GM12801 (cell line): ENCODE measurements around the gene DKKL1.

Experiments used
- TF ChIP-seq, protein P1 (sequence below): IDR thresholded peaks from one replicate; pipeline ENCODE4 v1.5.1; 2011; ENCODE audit warnings: control low read depth; ENCODE audit not compliant: insufficient read length; ENCODE audit errors: extremely low read depth

DKKL1 gene

DNA sequence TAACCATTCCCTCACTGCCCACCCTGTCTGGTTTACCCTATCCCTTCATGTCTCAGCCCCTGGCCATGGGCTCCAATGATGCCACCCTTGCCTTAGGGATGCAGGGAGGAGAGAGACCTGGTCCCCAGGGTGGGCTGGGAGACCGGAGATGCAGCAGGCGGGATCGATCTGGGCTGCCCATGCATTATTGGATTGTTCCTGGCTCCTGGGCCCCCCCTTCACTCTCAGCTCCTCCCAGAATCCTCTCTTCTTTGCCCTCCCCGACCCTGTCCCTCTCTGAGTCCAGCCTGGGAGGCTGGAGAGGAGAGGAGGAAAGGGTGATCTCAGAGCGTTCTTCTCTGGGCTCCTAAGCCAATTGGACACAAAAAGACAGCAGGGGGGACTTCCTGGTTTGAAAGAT, 30.2 kb downstream of the DKKL1 start:
- TF ChIP-seq, protein P1, sequence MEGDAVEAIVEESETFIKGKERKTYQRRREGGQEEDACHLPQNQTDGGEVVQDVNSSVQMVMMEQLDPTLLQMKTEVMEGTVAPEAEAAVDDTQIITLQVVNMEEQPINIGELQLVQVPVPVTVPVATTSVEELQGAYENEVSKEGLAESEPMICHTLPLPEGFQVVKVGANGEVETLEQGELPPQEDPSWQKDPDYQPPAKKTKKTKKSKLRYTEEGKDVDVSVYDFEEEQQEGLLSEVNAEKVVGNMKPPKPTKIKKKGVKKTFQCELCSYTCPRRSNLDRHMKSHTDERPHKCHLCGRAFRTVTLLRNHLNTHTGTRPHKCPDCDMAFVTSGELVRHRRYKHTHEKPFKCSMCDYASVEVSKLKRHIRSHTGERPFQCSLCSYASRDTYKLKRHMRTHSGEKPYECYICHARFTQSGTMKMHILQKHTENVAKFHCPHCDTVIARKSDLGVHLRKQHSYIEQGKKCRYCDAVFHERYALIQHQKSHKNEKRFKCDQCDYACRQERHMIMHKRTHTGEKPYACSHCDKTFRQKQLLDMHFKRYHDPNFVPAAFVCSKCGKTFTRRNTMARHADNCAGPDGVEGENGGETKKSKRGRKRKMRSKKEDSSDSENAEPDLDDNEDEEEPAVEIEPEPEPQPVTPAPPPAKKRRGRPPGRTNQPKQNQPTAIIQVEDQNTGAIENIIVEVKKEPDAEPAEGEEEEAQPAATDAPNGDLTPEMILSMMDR: no peak

DNA sequence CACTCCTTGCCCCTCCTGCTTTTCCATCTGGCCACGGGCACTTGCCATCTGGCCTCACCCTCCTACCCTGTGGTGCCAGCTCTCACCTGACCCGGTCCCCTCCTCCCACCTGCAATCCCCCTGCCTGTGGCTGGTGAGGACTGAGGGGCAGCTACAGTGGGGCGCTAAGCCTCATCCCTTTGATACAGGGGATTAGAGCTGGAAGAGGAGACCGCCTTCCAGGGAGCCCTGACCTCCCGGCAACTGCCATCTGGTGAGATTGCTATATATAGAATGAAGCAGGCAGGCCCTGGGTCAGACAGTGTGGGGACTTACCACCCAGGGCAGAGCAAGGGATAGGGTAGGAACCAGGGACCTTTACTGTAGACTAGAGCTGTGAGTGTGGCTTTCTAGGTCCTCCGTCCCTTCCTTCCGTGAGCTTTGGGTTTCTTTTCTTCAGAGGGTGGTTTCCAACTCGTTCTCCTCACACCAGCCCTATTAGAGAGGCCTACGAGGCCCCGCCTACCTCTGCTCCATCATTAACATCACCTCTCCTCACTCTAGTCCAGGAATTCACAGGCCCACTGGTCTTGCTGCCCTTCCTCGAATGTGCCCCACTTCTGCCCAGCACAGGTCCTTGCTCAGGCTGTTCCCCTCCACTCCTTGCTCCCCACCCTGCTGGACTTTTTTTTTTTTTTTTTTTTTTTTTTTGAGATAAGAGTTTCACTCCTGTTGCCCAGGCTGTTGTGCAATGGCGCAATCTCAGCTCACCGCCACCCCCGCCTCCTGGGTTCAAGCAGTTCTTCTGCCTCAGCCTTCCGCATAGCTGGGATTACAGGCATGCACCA, 32.1 kb downstream of the DKKL1 start:
- TF ChIP-seq, protein P1: no peak

DNA sequence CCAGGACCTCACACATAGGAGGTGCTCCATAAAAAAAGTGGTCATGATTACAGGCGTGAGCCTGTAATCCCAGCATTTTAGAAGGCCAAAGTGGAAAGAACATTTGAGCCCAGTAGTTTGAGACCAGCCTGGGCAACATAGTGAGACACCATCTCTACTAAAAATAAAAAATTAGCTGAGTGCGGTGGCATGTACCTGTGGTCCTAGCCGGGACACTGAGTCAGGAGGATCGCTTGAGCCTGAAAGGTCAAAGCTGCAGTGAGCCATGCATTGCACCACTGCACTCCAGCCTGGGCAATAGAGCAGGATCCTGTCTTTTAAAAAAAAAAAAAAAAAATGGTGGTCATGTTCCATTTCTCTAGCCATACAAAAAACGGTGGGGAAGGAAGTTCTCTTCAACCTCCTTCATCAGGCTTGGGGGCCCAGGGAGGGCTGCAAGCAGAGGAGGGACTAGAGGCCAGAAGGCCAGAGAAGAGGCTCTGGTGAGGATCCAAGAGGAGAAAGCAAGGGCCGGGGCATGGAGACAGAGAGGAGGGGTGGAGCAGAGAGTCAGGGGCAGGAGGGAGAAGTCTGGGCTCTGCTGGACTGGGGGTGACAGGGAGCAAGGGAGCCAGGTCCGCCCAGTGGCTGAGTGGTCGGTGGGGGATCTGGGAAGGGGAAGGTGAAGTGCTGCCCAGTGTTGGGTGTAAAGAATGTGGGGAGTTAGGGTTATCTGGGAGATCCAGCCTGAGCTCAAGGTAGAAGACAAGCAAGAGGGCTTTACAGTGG, 33.2 kb downstream of the DKKL1 start:
- TF ChIP-seq, protein P1: no peak

DNA sequence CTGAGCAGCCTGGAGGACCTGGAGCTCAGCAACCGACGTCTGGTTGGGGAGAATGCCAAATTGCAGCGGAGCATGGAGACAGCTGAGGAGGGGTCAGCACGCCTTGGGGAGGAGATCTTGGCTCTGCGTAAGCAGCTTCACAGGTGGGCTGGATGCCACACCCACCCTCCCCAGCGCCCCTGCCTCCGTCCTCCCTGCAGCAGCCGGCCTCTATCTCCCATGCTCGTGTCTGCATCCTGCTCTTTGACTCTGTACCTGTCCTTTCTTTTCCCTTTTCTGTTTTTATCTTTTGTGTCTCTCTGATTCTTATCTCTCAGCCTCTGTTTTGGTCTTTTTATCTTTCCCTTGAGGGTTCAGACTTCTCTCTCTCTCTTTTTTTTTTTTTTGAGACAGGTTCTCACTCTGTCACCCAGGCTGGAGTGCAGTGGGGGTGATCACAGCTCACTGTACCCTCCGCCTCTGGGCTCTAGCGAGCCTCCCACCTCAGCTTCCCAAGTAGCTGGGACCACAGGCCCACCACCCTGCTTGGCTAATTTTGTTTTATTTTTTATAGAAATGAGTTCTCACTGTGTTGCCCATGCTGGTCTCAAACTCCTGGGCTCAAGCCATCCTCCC, 34.4 kb downstream of the DKKL1 start:
- TF ChIP-seq, protein P1: no peak

DNA sequence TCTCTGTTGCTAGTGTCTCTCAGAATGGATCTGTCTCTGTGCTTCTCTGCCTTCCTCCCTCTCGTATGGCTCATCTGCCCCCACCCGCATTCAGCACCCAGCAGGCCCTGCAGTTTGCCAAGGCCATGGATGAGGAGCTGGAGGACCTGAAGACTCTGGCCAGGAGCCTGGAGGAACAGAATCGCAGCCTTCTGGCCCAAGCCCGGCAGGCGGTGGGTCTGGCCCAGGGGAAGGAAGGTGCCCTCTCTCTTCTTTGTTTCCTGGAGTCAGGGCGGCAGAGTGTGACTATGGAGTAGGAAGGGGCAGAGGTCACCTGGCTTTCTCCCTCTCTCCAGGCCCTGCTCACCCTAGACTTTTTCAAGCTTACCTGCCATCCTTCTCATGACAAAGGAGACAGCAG, 35.3 kb downstream of the DKKL1 start:
- TF ChIP-seq, protein P1: no peak

DNA sequence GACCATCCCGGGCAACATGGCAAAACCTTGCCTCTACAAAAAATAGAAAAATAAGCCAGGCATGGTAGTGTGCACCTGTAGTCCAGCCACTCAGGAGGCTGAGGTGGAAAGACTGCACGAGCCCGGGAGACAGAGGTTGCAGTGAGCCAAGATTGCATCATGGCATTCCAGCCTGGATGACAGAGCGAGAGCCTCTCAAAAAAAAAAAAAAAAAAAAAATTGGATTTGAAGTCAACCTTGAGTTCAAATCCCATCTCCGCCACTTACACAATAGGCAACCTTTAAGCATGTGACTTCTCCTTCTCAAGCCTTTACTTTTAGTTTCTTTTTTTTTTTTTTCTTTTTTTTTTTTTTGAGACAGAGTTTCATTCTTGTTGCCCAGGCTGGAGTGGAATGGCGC, 36.4 kb downstream of the DKKL1 start:
- TF ChIP-seq, protein P1: no peak
